Transverse colon (tissue), 4 donors: ENCODE results near the gene NIPSNAP2. TPM values are rescaled to one million over a fixed set of nuclear protein-coding genes. Genes with fewer than 3 reads are reported as not detected.
A peak's percentile ranks its signal among the peaks of the same experiment; 100 is the strongest.
"Not testable (repeated sequence)": the region's sequence is repeated elsewhere in the genome, so short reads cannot be mapped to it uniquely, and the experiment has no call there.

Experiments used
- DNase-seq: peaks from one replicate; pipeline ENCODE4 v3.0.0-alpha.2; 2019
- H3K27ac ChIP-seq, 4 donors: fragments of 200-600 bp; sonication (generic); 2 replicates each; pipeline ENCODE4 v1.5.1; 2016 to 2018; ENCODE audit warnings: inconsistent platforms in 4 of 4
- H3K27me3 ChIP-seq: fragments of 200-600 bp; sonication (generic); 2 replicates; pipeline ENCODE4 v1.5.1; 2017; ENCODE audit warnings: inconsistent platforms
- H3K36me3 ChIP-seq, 4 donors: fragments of 200-600 bp; sonication (generic); 2 replicates each; pipeline ENCODE4 v1.5.1; 2017 to 2019; ENCODE audit warnings: inconsistent platforms in 4 of 4
- H3K4me1 ChIP-seq, 4 donors: fragments of 200-600 bp; sonication (generic); 2 replicates each; pipeline ENCODE4 v1.5.1; 2017 to 2020; ENCODE audit warnings: inconsistent platforms in 4 of 4
- H3K4me3 ChIP-seq, 4 donors: fragments of 200-600 bp; sonication (generic); 1 replicate in 1 of 4; 2 replicates in 3 of 4; pipeline versions ENCODE4 v1.5.1 to v1.6.1; 2017 to 2019; ENCODE audit warnings: inconsistent platforms in 4 of 4
- H3K9me3 ChIP-seq, 2 donors: fragments of 200-600 bp; sonication (generic); 2 replicates each; pipeline ENCODE4 v1.5.1; 2017 to 2019; ENCODE audit warnings: inconsistent platforms in 2 of 2
- CTCF ChIP-seq, 5 experiments: fragments of 200-600 bp in 3 of 5; fragments of 450-650 bp in 2 of 5; sonication (generic) in 3 of 5; IDR thresholded peaks; 1 replicate in 2 of 5; 2 replicates in 3 of 5; pipeline ENCODE4 v1.5.1; 2016 to 2017; ENCODE audit warnings: antibody characterized with exemption in 5 of 5, inconsistent platforms in 3 of 5, mild to moderate bottlenecking in 2 of 5, moderate library complexity in 1 of 5
- EP300 ChIP-seq: sonication (generic); formaldehyde crosslinking; IDR thresholded peaks from one replicate; pipeline ENCODE4 v1.6.1; 2017; ENCODE audit warnings: antibody characterized with exemption, low read depth
- POLR2A ChIP-seq: fragments of 450-650 bp; IDR thresholded peaks from one replicate; pipeline ENCODE4 v1.6.1; 2016; ENCODE audit warnings: antibody characterized with exemption, mild to moderate bottlenecking, moderate library complexity
- POLR2AphosphoS5 ChIP-seq, 3 donors: sonication (generic); formaldehyde crosslinking; IDR thresholded peaks; one replicate each; pipeline ENCODE4 v1.6.1; 2016; ENCODE audit warnings: antibody characterized with exemption in 3 of 3
- WGBS, 2 donors: methylation state at CpG; one replicate each; pipeline ENCODE4 v1.1.5; 2018; ENCODE audit warnings: low coverage in 1 of 2; 5-methylcytosine and 5-hydroxymethylcytosine counted together
- in situ Hi-C, 4 donors: fragments of 200-750 bp; cut with MboI; loops; one replicate each; pipeline versions ENCODE4 v1.15.0 to v1.15.1; 2017; ENCODE audit warnings: low sequenced_read_pairs in 3 of 4, low pct_ligation_motif_present in 1 of 4, low pct_unique_long_range_greater_than_20kb in 1 of 4
- intact Hi-C: fragments of 100-400 bp; cut with DNase I; formaldehyde crosslinking; loops from one replicate; pipeline ENCODE4 v1.15.1; 2023; ENCODE audit warnings: low total_unique reads
- total RNA-seq, 4 donors: library from RNA; depleted of rRNA; stranded (reverse); fragments of >200 nt; gene quantifications; one replicate each; pipeline ENCODE4 v1.1.0, GENCODE V29; 2016

NIPSNAP2 gene
- total RNA-seq, 4 donors from 2014 or later, result 56.9 to 107 (median 84.1) TPM

GRCh38 chr7:56007891-56008290 is 43.5 kb downstream of the NIPSNAP2 start:
- intact Hi-C loops (no loop called here), in situ Hi-C loops (loop anchor here in 3 of 4 donors (5.0 to 10.0 kb wide), 2 partner anchors 64 to 67 kb away; no protein-coding TSS in a partner anchor)
- no peak for DNase-seq
- TF ChIP-seq EP300, result no peak
- TF ChIP-seq POLR2AphosphoS5 (IDR thresholded peaks at IDR 0.05), result no peak
- no peak for TF ChIP-seq POLR2A
- TF ChIP-seq CTCF (IDR thresholded peaks at IDR 0.05), result no peak
- Histone ChIP-seq H3K27me3 (no peaks in the 10 kb centered on the region), H3K4me3 (no peak overlapping the region), H3K27ac (no peak overlapping the region), H3K9me3 (no peaks in the 10 kb centered on the region), H3K36me3 (no peaks in the 10 kb centered on the region), H3K4me1 (peaks cover 0 to 10% (median 3%) of the 10 kb centered on the region in 4 donors)
- WGBS, 2 donors, result 90 to 100% methylated on average over 3 to 9 of the region's 9 CpGs

GRCh38 chr7:56009695-56010094 is 45.3 kb downstream of the NIPSNAP2 start:
- Histone ChIP-seq H3K9me3 (no peaks in the 10 kb centered on the region), H3K27me3 (no peaks in the 10 kb centered on the region), H3K4me1 (peaks cover 0 to 10% (median 3%) of the 10 kb centered on the region in 4 donors), H3K36me3 (no peaks in the 10 kb centered on the region), H3K27ac (peak overlapping the region in 3 of 4 donors; percentile 29 to 49 (median 42)), H3K4me3 (no peak overlapping the region)
- DNase-seq, result peak; percentile 47
- TF ChIP-seq POLR2A, result no peak
- no peak for TF ChIP-seq EP300
- TF ChIP-seq CTCF (IDR thresholded peaks at IDR 0.05), result no peak
- TF ChIP-seq POLR2AphosphoS5 (IDR thresholded peaks at IDR 0.05), result no peak
- intact Hi-C loops (no loop called here), in situ Hi-C loops (loop anchor here in 3 of 4 donors (5.0 to 10.0 kb wide), 2 partner anchors 63 to 65 kb away; no protein-coding TSS in a partner anchor)
- WGBS, 2 donors, result 30 to 53% methylated on average over 2 to 7 of the region's 7 CpGs

- H3K9me3 ChIP-seq, H3K36me3 ChIP-seq: not testable (repeated sequence)
- 88 to 92% methylated on average over 1 to 3 of the region's 3 CpGs for WGBS, 2 donors
These were observed 52.6 kb downstream of the NIPSNAP2 start for GRCh38 chr7:56017015-56017414.

GRCh38 chr7:56019501-56019900 is 55.1 kb downstream of the NIPSNAP2 start:
- DNase-seq, result peak; percentile 16
- Histone ChIP-seq H3K9me3 (no peaks in the 10 kb centered on the region), H3K27me3 (no peaks in the 10 kb centered on the region), H3K4me3 (no peak overlapping the region), H3K4me1 (peaks cover 0 to 5% (median 0%) of the 10 kb centered on the region in 4 donors), H3K27ac (no peak overlapping the region), H3K36me3 (no peaks in the 10 kb centered on the region)
- no peak for TF ChIP-seq CTCF (IDR thresholded peaks at IDR 0.05)
- no peak for TF ChIP-seq EP300
- no peak for TF ChIP-seq POLR2A
- no peak for TF ChIP-seq POLR2AphosphoS5 (IDR thresholded peaks at IDR 0.05)
- in situ Hi-C loops, result no loop called here
- 59 to 93% methylated on average over 2 to 9 of the region's 9 CpGs for WGBS, 2 donors
- intact Hi-C loops, result no loop called here

More at GRCh38 chr7:56017015-56017414, 52.6 kb downstream of the NIPSNAP2 start:
- intact Hi-C loops, H3K4me1 ChIP-seq, H3K27ac ChIP-seq, H3K4me3 ChIP-seq, DNase-seq, in situ Hi-C loops, H3K27me3 ChIP-seq: not testable (repeated sequence)

GRCh38 chr7:56023500-56023899 is 59.1 kb downstream of the NIPSNAP2 start:
- DNase-seq, result no peak
- Histone ChIP-seq H3K27me3 (no peaks in the 10 kb centered on the region), H3K9me3 (no peaks in the 10 kb centered on the region), H3K4me1 (peaks cover 0 to 6% (median 0%) of the 10 kb centered on the region in 4 donors), H3K27ac (no peak overlapping the region), H3K4me3 (no peak overlapping the region), H3K36me3 (no peaks in the 10 kb centered on the region)
- intact Hi-C loops, result no loop called here
- TF ChIP-seq CTCF (IDR thresholded peaks at IDR 0.05), result no peak
- no peak for TF ChIP-seq EP300
- no peak for TF ChIP-seq POLR2AphosphoS5 (IDR thresholded peaks at IDR 0.05)
- TF ChIP-seq POLR2A, result no peak
- in situ Hi-C loops, result no loop called here
